Loucy (cell line): ENCODE measurements around the gene F3.
"Not testable (repeated sequence)": the region's sequence is repeated elsewhere in the genome, so short reads cannot be mapped to it uniquely, and the experiment has no call there.

ENCODE experiments used
- H2AFZ ChIP-seq: fragments of 200-600 bp; sonication (generic); 2 replicates; pipeline ENCODE4 v1.6.0; 2016; ENCODE audit warnings: antibody characterized with exemption, mild to moderate bottlenecking, low read length, moderate library complexity
- H3F3A ChIP-seq: fragments of 200-600 bp; 2 replicates; pipeline ENCODE4 v1.6.0; 2016; ENCODE audit warnings: antibody characterized with exemption, low read depth, mild to moderate bottlenecking
- H3K27me3 ChIP-seq: fragments of 200-600 bp; sonication (generic); 2 replicates; pipeline ENCODE4 v1.6.1; 2014; ENCODE audit warnings: low read length, mild to moderate bottlenecking; ENCODE audit not compliant: insufficient read depth, poor library complexity, severe bottlenecking
- H3K36me3 ChIP-seq: fragments of 200-600 bp; sonication (generic); 2 replicates; pipeline ENCODE4 v1.6.1; 2016; ENCODE audit warnings: low read length; ENCODE audit not compliant: insufficient read depth
- H3K4me1 ChIP-seq: fragments of 200-600 bp; sonication (generic); 2 replicates; pipeline ENCODE4 v1.5.1; 2014; ENCODE audit warnings: low read length, mild to moderate bottlenecking; ENCODE audit not compliant: insufficient read depth, poor library complexity, severe bottlenecking
- H3K4me2 ChIP-seq: fragments of 200-600 bp; sonication (generic); 2 replicates; pipeline ENCODE4 v1.6.0; 2014; ENCODE audit warnings: antibody characterized with exemption, low read length, low read depth, mild to moderate bottlenecking; ENCODE audit not compliant: poor library complexity, severe bottlenecking
- H3K4me3 ChIP-seq: fragments of 200-600 bp; sonication (generic); 2 replicates; pipeline ENCODE4 v1.5.1; 2014; ENCODE audit warnings: low read length, mild to moderate bottlenecking, mixed read lengths; ENCODE audit not compliant: poor library complexity, severe bottlenecking
- H3K79me2 ChIP-seq: fragments of 200-600 bp; sonication (generic); 2 replicates; pipeline ENCODE4 v1.6.1; 2014; ENCODE audit warnings: low read length; ENCODE audit not compliant: insufficient read depth
- H3K9ac ChIP-seq: fragments of 200-600 bp; sonication (generic); 2 replicates; pipeline ENCODE4 v1.6.0; 2014; ENCODE audit warnings: mild to moderate bottlenecking, low read depth, low read length, moderate library complexity; ENCODE audit not compliant: poor library complexity, severe bottlenecking
- H3K9me2 ChIP-seq: fragments of 200-600 bp; sonication (generic); replicated peaks from 2 replicates; pipeline ENCODE4 v1.6.1; 2016; ENCODE audit warnings: low read depth, low read length, mixed read lengths
- H3K9me3 ChIP-seq: fragments of 200-600 bp; sonication (generic); 2 replicates; pipeline ENCODE4 v1.6.1; 2014; ENCODE audit warnings: mild to moderate bottlenecking, antibody characterized with exemption, low read length, low read depth; ENCODE audit not compliant: insufficient read depth
- H4K20me1 ChIP-seq: fragments of 200-600 bp; sonication (generic); 2 replicates; pipeline ENCODE4 v1.6.0; 2014; ENCODE audit warnings: antibody characterized with exemption, low read length, mild to moderate bottlenecking; ENCODE audit not compliant: insufficient read depth, poor library complexity, severe bottlenecking
- EZH2phosphoT487 ChIP-seq: fragments of 200-600 bp; IDR thresholded peaks from 2 replicates; pipeline ENCODE4 v1.6.1; 2018; ENCODE audit warnings: antibody characterized with exemption, mild to moderate bottlenecking, moderate library complexity, borderline replicate concordance
- TF ChIP-seq, protein P1 (sequence below): fragments of 200-600 bp; sonication (generic); conservative IDR thresholded peaks from 2 replicates; pipeline ENCODE4 v1.5.1; 2014; ENCODE audit warnings: mild to moderate bottlenecking, antibody characterized with exemption, low read length

F3 gene

DNA sequence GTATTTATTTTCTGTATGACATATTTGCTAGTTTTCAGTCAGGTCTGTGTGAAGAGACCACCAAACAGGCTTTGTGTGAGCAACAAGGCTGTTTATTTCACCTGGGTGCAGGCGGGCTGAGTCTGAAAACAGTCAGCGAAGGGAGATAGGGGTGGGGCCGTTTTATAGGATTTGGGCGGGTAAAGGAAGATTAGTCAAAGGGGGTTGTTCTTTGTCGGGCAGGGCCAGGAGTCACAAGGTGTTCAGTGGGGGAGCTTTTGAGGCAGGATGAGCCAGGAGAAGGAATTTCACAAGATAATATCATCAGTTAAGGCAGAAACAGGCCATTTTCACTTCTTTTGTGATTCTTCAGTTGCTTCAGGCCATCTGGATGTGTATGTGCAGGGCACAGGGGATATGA is 24.9 kb upstream of the F3 start:
- not testable (repeated sequence) for H3K4me1 ChIP-seq, H3K4me3 ChIP-seq, H4K20me1 ChIP-seq, H3K9ac ChIP-seq, H3K9me2 ChIP-seq, H3K79me2 ChIP-seq, H3K4me2 ChIP-seq, H3K9me3 ChIP-seq, H3F3A ChIP-seq, H3K27me3 ChIP-seq, H2AFZ ChIP-seq, H3K36me3 ChIP-seq

DNA sequence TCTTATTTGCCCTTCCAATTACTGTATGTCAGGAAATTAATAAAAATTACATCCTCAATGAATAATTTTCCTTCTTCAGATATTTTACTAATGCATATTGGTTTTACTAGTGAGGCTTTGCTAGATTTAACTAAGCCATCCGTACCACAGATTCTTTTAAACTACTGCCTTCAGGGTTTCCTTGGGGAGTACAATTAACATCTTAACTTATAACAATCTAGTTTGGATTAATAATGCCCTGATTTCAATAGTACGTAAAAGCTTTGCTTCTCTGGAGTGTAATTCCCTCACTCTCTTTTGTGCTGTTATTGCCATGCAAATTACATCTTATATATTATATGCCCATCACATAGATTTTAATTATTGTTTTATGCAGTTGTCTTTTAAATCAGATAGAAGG is 24.3 kb upstream of the F3 start:
- no peaks in the 10 kb centered on the region for H3F3A ChIP-seq

GRCh38 chr1:94562519-94563260 is 21.1 kb upstream of the F3 start:
- Histone ChIP-seq H3K4me1 (no peaks in the 10 kb centered on the region), H3K27me3 (no peaks in the 10 kb centered on the region), H3K9me2 (no peaks in the 10 kb centered on the region), H3K4me2 (no peak overlapping the region), H3K9me3 (no peaks in the 10 kb centered on the region), H3K9ac (no peak overlapping the region), H3F3A (no peaks in the 10 kb centered on the region), H2AFZ (no peak overlapping the region), H3K4me3 (no peak overlapping the region), H3K36me3 (no peaks in the 10 kb centered on the region), H4K20me1 (no peaks in the 10 kb centered on the region), H3K79me2 (no peaks in the 10 kb centered on the region)
- TF ChIP-seq, protein P1, sequence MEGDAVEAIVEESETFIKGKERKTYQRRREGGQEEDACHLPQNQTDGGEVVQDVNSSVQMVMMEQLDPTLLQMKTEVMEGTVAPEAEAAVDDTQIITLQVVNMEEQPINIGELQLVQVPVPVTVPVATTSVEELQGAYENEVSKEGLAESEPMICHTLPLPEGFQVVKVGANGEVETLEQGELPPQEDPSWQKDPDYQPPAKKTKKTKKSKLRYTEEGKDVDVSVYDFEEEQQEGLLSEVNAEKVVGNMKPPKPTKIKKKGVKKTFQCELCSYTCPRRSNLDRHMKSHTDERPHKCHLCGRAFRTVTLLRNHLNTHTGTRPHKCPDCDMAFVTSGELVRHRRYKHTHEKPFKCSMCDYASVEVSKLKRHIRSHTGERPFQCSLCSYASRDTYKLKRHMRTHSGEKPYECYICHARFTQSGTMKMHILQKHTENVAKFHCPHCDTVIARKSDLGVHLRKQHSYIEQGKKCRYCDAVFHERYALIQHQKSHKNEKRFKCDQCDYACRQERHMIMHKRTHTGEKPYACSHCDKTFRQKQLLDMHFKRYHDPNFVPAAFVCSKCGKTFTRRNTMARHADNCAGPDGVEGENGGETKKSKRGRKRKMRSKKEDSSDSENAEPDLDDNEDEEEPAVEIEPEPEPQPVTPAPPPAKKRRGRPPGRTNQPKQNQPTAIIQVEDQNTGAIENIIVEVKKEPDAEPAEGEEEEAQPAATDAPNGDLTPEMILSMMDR = no peak
- TF ChIP-seq EZH2phosphoT487 = no peak

More for the DNA sequence above, 24.3 kb upstream of the F3 start:
- no peaks in the 10 kb centered on the region for H4K20me1 ChIP-seq
- no peak overlapping the region for H3K9ac ChIP-seq
- no peaks in the 10 kb centered on the region for H3K9me3 ChIP-seq
- H3K4me1 ChIP-seq = no peaks in the 10 kb centered on the region
- H3K9me2 ChIP-seq = no peaks in the 10 kb centered on the region
- no peak overlapping the region for H3K4me2 ChIP-seq
- H3K4me3 ChIP-seq = no peak overlapping the region
- no peaks in the 10 kb centered on the region for H3K27me3 ChIP-seq
- no peaks in the 10 kb centered on the region for H3K79me2 ChIP-seq
- H3K36me3 ChIP-seq = no peaks in the 10 kb centered on the region
- no peak overlapping the region for H2AFZ ChIP-seq
- no peak for TF ChIP-seq EZH2phosphoT487
- TF ChIP-seq, protein P1 = no peak

DNA sequence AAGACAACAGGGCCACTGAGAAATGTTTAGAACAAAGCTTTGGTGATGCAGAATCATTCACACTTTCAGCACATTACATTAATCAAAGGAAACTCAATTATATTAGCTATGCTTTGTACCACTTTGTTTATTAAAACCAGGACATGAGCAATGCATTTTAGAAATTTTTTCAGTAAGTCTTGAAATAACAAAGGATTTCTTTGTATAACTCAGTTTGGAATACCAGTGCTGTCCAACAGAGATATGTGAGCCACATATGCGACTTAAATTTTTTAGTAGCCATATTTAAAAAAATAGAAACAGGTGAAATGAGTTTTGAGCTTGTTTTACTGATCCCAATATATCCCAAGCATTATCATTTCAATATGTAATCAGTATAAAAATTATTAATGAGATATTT is 18.8 kb upstream of the F3 start:
- no peak for TF ChIP-seq EZH2phosphoT487
- TF ChIP-seq, protein P1 = no peak
- Histone ChIP-seq H3K36me3 (no peaks in the 10 kb centered on the region), H3K9ac (no peak overlapping the region), H3K4me1 (no peaks in the 10 kb centered on the region), H3K27me3 (no peaks in the 10 kb centered on the region), H3F3A (no peaks in the 10 kb centered on the region), H3K9me2 (no peaks in the 10 kb centered on the region), H3K4me3 (no peak overlapping the region), H3K79me2 (no peaks in the 10 kb centered on the region), H2AFZ (no peak overlapping the region), H3K4me2 (no peak overlapping the region), H4K20me1 (no peaks in the 10 kb centered on the region), H3K9me3 (no peaks in the 10 kb centered on the region)
